HepG2 (cell line): ENCODE data around the gene NEK9. TPM values are rescaled to one million over a fixed set of nuclear protein-coding genes. Genes with fewer than 3 reads are reported as not detected.

Source experiments
- ATAC-seq: fragments of 200-7000 bp; cut with Tn5 transposase; 3 replicates; pipeline ENCODE4 v1.9.1; 2020; ENCODE audit warnings: mild to moderate bottlenecking, moderate library complexity
- BruUV-seq: library from RNA; stranded (reverse); fragments of 400-500 nt; replicated peaks from 2 replicates; lab custom pipeline; 2021; lab: Mats Ljungman, UMichigan
- CTCF ChIA-PET: fragments of 300-600 bp; formaldehyde crosslinking; extraction: SDS; loops from one replicate; lab custom pipeline; 2021; ENCODE audit warnings: low total read pairs, inconsistent platforms, low intra/inter-chr PET ratio; lab: Yijun Ruan, JAX
- POLR2A ChIA-PET: fragments of 350-600 bp; sonication (Branson Sonifier 250); formaldehyde crosslinking; loops from one replicate; lab custom pipeline; 2020; ENCODE audit warnings: antibody characterized with exemption, inconsistent platforms; lab: Yijun Ruan, JAX
- DNase-seq: peaks from one replicate; pipeline ENCODE4 v3.0.0-alpha.2; 2015; ENCODE audit warnings: low spot score
- FAIRE-seq: peaks from 3 replicates; lab custom pipeline; 2011; peaks lifted over from hg19 to GRCh38; lab: Jason Lieb, UNC
- H2AFZ ChIP-seq: one replicate; pipeline ENCODE4 v1.6.1; 2011; ENCODE audit warnings: low read length, inconsistent platforms
- H3K27ac ChIP-seq: fragments of 300-600 bp; 3 replicates; pipeline ENCODE4 v1.8.0; 2011; ENCODE audit warnings: mixed run types, mild to moderate bottlenecking, mixed read lengths, low read length, inconsistent platforms; ENCODE audit not compliant: insufficient read depth; ENCODE audit errors: extremely low read length
- H3K27me3 ChIP-seq, 2 experiments: fragments of 200-600 bp in 1 of 2; 2 replicates in 1 of 2; 3 replicates in 1 of 2; pipeline versions ENCODE4 v1.6.0 to v1.8.0; 2011; ENCODE audit warnings: low read length in 2 of 2, mild to moderate bottlenecking in 2 of 2, moderate library complexity in 2 of 2, inconsistent platforms in 1 of 2; ENCODE audit not compliant: insufficient read depth in 2 of 2, control insufficient read depth in 1 of 2
- H3K36me3 ChIP-seq, 2 experiments: fragments of 200-600 bp in 1 of 2; replicated peaks in 1 of 2; 2 replicates in 1 of 2; 3 replicates in 1 of 2; pipeline versions ENCODE4 v1.5.1 to v1.8.0; 2011; ENCODE audit warnings: low read length in 2 of 2, inconsistent platforms in 1 of 2; ENCODE audit not compliant: insufficient read depth in 2 of 2, control insufficient read depth in 1 of 2
- H3K4me1 ChIP-seq: 2 replicates; pipeline ENCODE4 v1.5.1; 2012; ENCODE audit warnings: low read length, inconsistent platforms; ENCODE audit not compliant: insufficient read depth
- H3K4me2 ChIP-seq: 2 replicates; pipeline ENCODE4 v1.6.0; 2011; ENCODE audit warnings: low read depth, low read length, inconsistent platforms
- H3K4me3 ChIP-seq, 3 experiments: fragments of 200-600 bp in 1 of 3; sonication (generic), shearing (Covaris generic) in 1 of 3; replicated peaks in 1 of 3; 2 replicates each; pipeline ENCODE4 v1.5.1; 2011 to 2016; ENCODE audit warnings: low read length in 3 of 3, inconsistent platforms in 2 of 3, low read depth in 2 of 3, mild to moderate bottlenecking in 2 of 3, control low read depth in 1 of 3, mixed read lengths in 1 of 3; ENCODE audit not compliant: insufficient read depth in 1 of 3
- H3K79me2 ChIP-seq: one replicate; pipeline ENCODE4 v1.6.1; 2011; ENCODE audit warnings: low read length, inconsistent platforms; ENCODE audit not compliant: insufficient read depth
- H3K9ac ChIP-seq: 2 replicates; pipeline ENCODE4 v1.6.0; 2011; ENCODE audit warnings: mild to moderate bottlenecking, low read depth, low read length, inconsistent platforms; ENCODE audit not compliant: insufficient read depth
- H3K9me3 ChIP-seq: 2 replicates; pipeline ENCODE4 v1.5.1; 2012; ENCODE audit warnings: mild to moderate bottlenecking, low read length
- H4K20me1 ChIP-seq: 2 replicates; pipeline ENCODE4 v1.6.0; 2011; ENCODE audit warnings: inconsistent platforms, mild to moderate bottlenecking, low read length, moderate library complexity; ENCODE audit not compliant: insufficient read depth
- ESRRA ChIP-seq: sonication (generic); formaldehyde crosslinking; IDR thresholded peaks from 2 replicates; pipeline ENCODE4 v1.5.1; 2020; ENCODE audit warnings: mild to moderate bottlenecking, low read depth, missing genetic modification reagents
- HNRNPLL ChIP-seq: fragments of 200-400 bp; formaldehyde crosslinking; IDR thresholded peaks from 2 replicates; pipeline ENCODE4 v1.6.1; 2017; ENCODE audit warnings: mild to moderate bottlenecking, low read depth, low read length; ENCODE audit not compliant: poor library complexity, severe bottlenecking
- IKZF5 ChIP-seq: IDR thresholded peaks from 2 replicates; pipeline ENCODE4 v1.6.1; 2018; ENCODE audit warnings: missing genetic modification reagents, mild to moderate bottlenecking, missing compliant biosample characterization
- JUN ChIP-seq: sonication (generic); formaldehyde crosslinking; IDR thresholded peaks from 2 replicates; pipeline ENCODE4 v1.4.0; 2020; ENCODE audit warnings: mild to moderate bottlenecking, missing genetic modification reagents
- LCORL ChIP-seq, 2 experiments: fragments of 450-650 bp in 1 of 2; sonication (generic) in 1 of 2; formaldehyde crosslinking in 1 of 2; IDR thresholded peaks; 2 replicates each; pipeline versions ENCODE4 v1.5.0 to v1.6.1; 2017 to 2020; ENCODE audit warnings: antibody characterized with exemption in 1 of 2, missing genetic modification reagents in 1 of 2
- POGZ ChIP-seq: sonication (generic); formaldehyde crosslinking; IDR thresholded peaks from 2 replicates; pipeline ENCODE4 v1.4.0; 2020; ENCODE audit warnings: mild to moderate bottlenecking, missing genetic modification reagents
- POLR2AphosphoS2 ChIP-seq: IDR thresholded peaks from 2 replicates; pipeline ENCODE4 v1.6.1; 2011; ENCODE audit warnings: low read depth, low read length, improper control_type of control experiment
- RFX3 ChIP-seq: IDR thresholded peaks from 2 replicates; pipeline ENCODE4 v1.6.1; 2016; ENCODE audit warnings: missing biosample characterization, missing genetic modification reagents
- TOE1 ChIP-seq: sonication (generic); formaldehyde crosslinking; IDR thresholded peaks from 2 replicates; pipeline ENCODE4 v1.4.0; 2020; ENCODE audit warnings: mild to moderate bottlenecking, missing genetic modification reagents
- TRIM22 ChIP-seq: fragments of 450-650 bp; IDR thresholded peaks from 2 replicates; pipeline ENCODE4 v1.6.1; 2017
- ZHX1 ChIP-seq: sonication (generic); formaldehyde crosslinking; IDR thresholded peaks from 2 replicates; pipeline ENCODE4 v1.8.1; 2022; ENCODE audit warnings: low read depth, mild to moderate bottlenecking, missing genetic modification reagents
- ZNF121 ChIP-seq: sonication (generic); formaldehyde crosslinking; IDR thresholded peaks from 2 replicates; pipeline ENCODE4 v1.5.0; 2020; ENCODE audit warnings: mild to moderate bottlenecking, missing genetic modification reagents
- ZNF878 ChIP-seq: sonication (generic); formaldehyde crosslinking; IDR thresholded peaks from 2 replicates; pipeline ENCODE4 v1.8.1; 2023; ENCODE audit warnings: mild to moderate bottlenecking, missing genetic modification reagents, moderate library complexity
- ZXDC ChIP-seq: sonication (generic); formaldehyde crosslinking; IDR thresholded peaks from 2 replicates; pipeline ENCODE4 v1.5.0; 2020; ENCODE audit warnings: mild to moderate bottlenecking, missing genetic modification reagents
- WGBS: methylation state at CpG from one replicate; pipeline ENCODE4 v1.1.6; 2017; ENCODE audit warnings: low lambda C conversion rate; 5-methylcytosine and 5-hydroxymethylcytosine counted together
- in situ Hi-C: cut with HindIII; loops from 2 replicates; pipeline ENCODE4 v1.10.0; 2017; ENCODE audit warnings: low pct_unique_long_range_greater_than_20kb; ENCODE audit not compliant: extremely low pct_ligation_motif_present
- intact Hi-C: fragments of 100-400 bp; cut with micrococcal nuclease; formaldehyde crosslinking; loops from one replicate; pipeline ENCODE4 v1.10.0; 2022; ENCODE audit not compliant: unreplicated experiment
- polyA plus RNA-seq, 8 experiments: library from polyadenylated mRNA; depleted of rRNA in 3 of 8; stranded (reverse) in 7 of 8; unstranded in 1 of 8; fragments of >200 nt; fragmentation: Illumina TruSeq in 4 of 8; extraction: Trizol in 4 of 8; gene quantifications; 2 replicates each; pipeline versions ENCODE4 v1.2.1 to v1.2.3, GENCODE V29; 2011 to 2016; ENCODE audit warnings: low read depth in 4 of 8, missing spikeins in 1 of 8, mixed read lengths in 1 of 8; ENCODE audit not compliant: insufficient read depth in 1 of 8
- total RNA-seq, 5 experiments: library from RNA; depleted of rRNA; stranded (reverse); fragments of >200 nt; fragmentation: Illumina TruSeq; extraction: Trizol; gene quantifications; 2 replicates each; pipeline ENCODE4 v1.2.3, GENCODE V29; 2016; ENCODE audit warnings: low read depth in 1 of 5

The NEK9 gene
- total and polyA plus RNA-seq, 2 of the 13 experiments (the other 11 are each of a cell fraction or from before 2014, with no cell fraction given) = 16.5 to 27.3 TPM

GRCh38 chr14:75051556-75051899 lies 75.3 kb downstream of the NEK9 start (continued):
- TF ChIP-seq ZHX1 (CRISPR knock-in tag) = no peak
- TF ChIP-seq LCORL (IDR thresholded peaks at IDR 0.05) = no peak
- TF ChIP-seq LCORL (CRISPR knock-in tag; IDR thresholded peaks at IDR 0.05) = 0 out of 2 replicates have a peak, but pooled peaks have one; percentile 8
- TF ChIP-seq POLR2AphosphoS2 = no peak
- 0 out of 2 replicates have a peak, but pooled peaks have one; percentile 19 for TF ChIP-seq ZNF878
- TF ChIP-seq, all 625 proteins: peak for 7

GRCh38 chr14:75050852-75051555 lies 75.8 kb downstream of the NEK9 start, which contains the start of gene MLH3:
TSS of gene MLH3 (minus strand) at chr14:75051467. CDS start at chr14:75049655, 1,812 bp downstream.
- Histone ChIP-seq H3K36me3 (no peaks in the 10 kb centered on the region; a peak in 2 of 5 replicates), H3K9me3 (no peaks in the 10 kb centered on the region), H3K9ac (peak within 1 kb of the TSS; percentile 87), H3K79me2 (peaks cover 18% of the 10 kb centered on the region), H3K27me3 (no peaks in the 10 kb centered on the region), H3K4me2 (peak within 1 kb of the TSS; percentile 78), H2AFZ (no peak within 1 kb of the TSS), H3K4me3 (peak within 1 kb of the TSS; percentile 58 to 75 (median 68)), H3K4me1 (peaks cover 35% of the 10 kb centered on the region), H4K20me1 (no peaks in the 10 kb centered on the region), H3K27ac (peak within 1 kb of the TSS; percentile 81)
- BruUV-seq = TSS peak; percentile 52
- FAIRE-seq (no peak), ATAC-seq (peak; percentile 94), DNase-seq (peak; percentile 75)
- ChIA-PET POLR2A (interaction anchor here (1.1 to 4.2 kb wide), 4 partner anchors 9 to 106 kb away, joined by 4 to 18 read pairs (median 9); partner anchors contain the start of genes ACYP1 and ZC2HC1C), CTCF (no interaction called here)
- intact Hi-C loops (no loop called here), in situ Hi-C loops (no loop called here)
- WGBS = 0% methylated on average over 22 of the region's 59 CpGs
- TF ChIP-seq ZNF121 = no peak
- TF ChIP-seq ZXDC (CRISPR knock-in tag) = no peak; the same call in 1 of the 2 replicates
- TF ChIP-seq HNRNPLL = no peak
- TF ChIP-seq TRIM22 = no peak
- TF ChIP-seq TOE1 (CRISPR knock-in tag) = no peak
- TF ChIP-seq JUN = no peak
- no peak for TF ChIP-seq RFX3
- TF ChIP-seq ESRRA (CRISPR knock-in tag) = no peak
- TF ChIP-seq IKZF5 (CRISPR knock-in tag) = peak; percentile 65
- TF ChIP-seq POGZ = no peak
- no peak for TF ChIP-seq POLR2AphosphoS2
